HEK293 (cell line): ENCODE results near the gene GCLM.
A peak's percentile ranks its signal among the peaks of the same experiment; 100 is the strongest.

ENCODE experiments used
- CTCF ChIA-PET: fragments of 350-600 bp; formaldehyde crosslinking; extraction: SDS; loops from one replicate; lab custom pipeline; 2021; ENCODE audit warnings: antibody characterized with exemption; lab: Yijun Ruan, JAX
- POLR2A ChIA-PET: fragments of 300-600 bp; formaldehyde crosslinking; extraction: SDS; loops from one replicate; lab custom pipeline; 2020; ENCODE audit warnings: antibody characterized with exemption, inconsistent platforms; lab: Yijun Ruan, JAX
- H3K27ac ChIP-seq: fragments of 200-500 bp; sonication (Bioruptor generic); 2 replicates; pipeline ENCODE4 v1.5.1; 2014; ENCODE audit warnings: low read depth, low read length, control low read depth, inconsistent platforms; ENCODE audit errors: extremely low read depth
- H3K36me3 ChIP-seq, 2 experiments: fragments of 200-500 bp in 1 of 2; sonication (Bioruptor generic) in 1 of 2; 1 replicate in 1 of 2; 2 replicates in 1 of 2; pipeline ENCODE4 v1.5.1; 2014 to 2017; ENCODE audit warnings: inconsistent platforms in 2 of 2, low read length in 2 of 2; ENCODE audit not compliant: control insufficient read depth in 2 of 2, insufficient read depth in 1 of 2
- H3K4me1 ChIP-seq: fragments of 200-500 bp; sonication (Bioruptor generic); 2 replicates; pipeline ENCODE4 v1.5.1; 2014; ENCODE audit warnings: mild to moderate bottlenecking, low read length, inconsistent platforms; ENCODE audit not compliant: control insufficient read depth, insufficient read depth
- H3K4me3 ChIP-seq: 2 replicates; pipeline ENCODE4 v1.5.1; 2011; ENCODE audit warnings: low read depth, mild to moderate bottlenecking, control low read depth, low read length, moderate library complexity
- H3K9me3 ChIP-seq: fragments of 200-500 bp; sonication (Bioruptor generic); 2 replicates; pipeline ENCODE4 v1.5.1; 2014; ENCODE audit warnings: low read depth, low read length, inconsistent platforms; ENCODE audit not compliant: control insufficient read depth, insufficient read depth
- FEZF1 ChIP-seq: fragments of 450-650 bp; formaldehyde crosslinking; IDR thresholded peaks from 2 replicates; pipeline ENCODE4 v1.5.1; 2016; ENCODE audit warnings: missing biosample characterization, missing genetic modification characterization
- OSR2 ChIP-seq: fragments of 450-650 bp; formaldehyde crosslinking; IDR thresholded peaks from 2 replicates; pipeline ENCODE4 v1.5.1; 2016; ENCODE audit warnings: missing biosample characterization, missing genetic modification characterization
- SALL2 ChIP-seq: fragments of 450-650 bp; formaldehyde crosslinking; IDR thresholded peaks from 2 replicates; pipeline ENCODE4 v1.5.0; 2017; ENCODE audit warnings: missing biosample characterization, mild to moderate bottlenecking, missing genetic modification characterization, borderline replicate concordance
- SP7 ChIP-seq: fragments of 450-650 bp; formaldehyde crosslinking; IDR thresholded peaks from 2 replicates; pipeline ENCODE4 v1.5.1; 2016; ENCODE audit warnings: missing biosample characterization, missing genetic modification characterization
- WT1 ChIP-seq: fragments of 450-650 bp; formaldehyde crosslinking; IDR thresholded peaks from 2 replicates; pipeline ENCODE4 v1.5.1; 2016; ENCODE audit warnings: missing biosample characterization, missing genetic modification characterization
- YY2 ChIP-seq: fragments of 450-650 bp; formaldehyde crosslinking; IDR thresholded peaks from 2 replicates; pipeline ENCODE4 v1.5.1; 2016; ENCODE audit warnings: missing biosample characterization, missing genetic modification characterization
- ZBTB17 ChIP-seq: fragments of 450-650 bp; formaldehyde crosslinking; IDR thresholded peaks from 2 replicates; pipeline ENCODE4 v1.5.1; 2016; ENCODE audit warnings: missing biosample characterization, missing genetic modification characterization
- ZBTB20 ChIP-seq: fragments of 450-650 bp; formaldehyde crosslinking; IDR thresholded peaks from 2 replicates; pipeline ENCODE4 v1.5.1; 2016; ENCODE audit warnings: missing biosample characterization, missing genetic modification characterization
- ZFHX2 ChIP-seq: fragments of 450-650 bp; formaldehyde crosslinking; conservative IDR thresholded peaks from 2 replicates; pipeline ENCODE4 v1.5.1; 2016; ENCODE audit warnings: missing biosample characterization, missing genetic modification characterization
- ZNF19 ChIP-seq: fragments of 450-650 bp; formaldehyde crosslinking; IDR thresholded peaks from 2 replicates; pipeline ENCODE4; 2016; ENCODE audit warnings: missing biosample characterization, missing genetic modification characterization, low read depth
- ZNF23 ChIP-seq: fragments of 450-650 bp; formaldehyde crosslinking; IDR thresholded peaks from 2 replicates; pipeline ENCODE4 v1.5.1; 2016; ENCODE audit warnings: missing biosample characterization, missing genetic modification characterization, borderline replicate concordance
- ZNF239 ChIP-seq: fragments of 450-650 bp; formaldehyde crosslinking; IDR thresholded peaks from 2 replicates; pipeline ENCODE4 v1.5.1; 2016; ENCODE audit warnings: missing biosample characterization, missing genetic modification characterization
- ZNF266 ChIP-seq: fragments of 450-650 bp; formaldehyde crosslinking; IDR thresholded peaks from 2 replicates; pipeline ENCODE4 v1.5.1; 2016; ENCODE audit warnings: missing biosample characterization, missing genetic modification characterization, low read depth
- ZNF324 ChIP-seq: fragments of 450-650 bp; formaldehyde crosslinking; IDR thresholded peaks from 2 replicates; pipeline ENCODE4 v1.5.1; 2016; ENCODE audit warnings: missing biosample characterization, missing genetic modification characterization
- ZNF37A ChIP-seq: fragments of 450-650 bp; IDR thresholded peaks from 2 replicates; pipeline ENCODE4 v1.5.1; 2018; ENCODE audit warnings: missing biosample characterization, missing genetic modification characterization
- ZNF398 ChIP-seq: fragments of 450-650 bp; formaldehyde crosslinking; IDR thresholded peaks from 2 replicates; pipeline ENCODE4 v1.5.1; 2017; ENCODE audit warnings: missing biosample characterization, missing genetic modification characterization
- ZNF404 ChIP-seq: fragments of 450-650 bp; formaldehyde crosslinking; IDR thresholded peaks from 2 replicates; pipeline ENCODE4 v1.5.1; 2017; ENCODE audit warnings: missing biosample characterization, missing genetic modification characterization
- ZNF501 ChIP-seq: fragments of 450-650 bp; formaldehyde crosslinking; IDR thresholded peaks from 2 replicates; pipeline ENCODE4 v1.5.1; 2016; ENCODE audit warnings: missing biosample characterization, missing genetic modification characterization
- ZNF549 ChIP-seq: fragments of 450-650 bp; IDR thresholded peaks from 2 replicates; pipeline ENCODE4 v1.5.1; 2018; ENCODE audit warnings: missing biosample characterization, missing genetic modification characterization, mild to moderate bottlenecking, inconsistent platforms, moderate library complexity
- ZNF558 ChIP-seq: fragments of 450-650 bp; formaldehyde crosslinking; IDR thresholded peaks from 2 replicates; pipeline ENCODE4 v1.5.1; 2016; ENCODE audit warnings: missing biosample characterization, missing genetic modification characterization
- ZNF76 ChIP-seq: fragments of 450-650 bp; formaldehyde crosslinking; IDR thresholded peaks from 2 replicates; pipeline ENCODE4; 2016; ENCODE audit warnings: low read depth, missing biosample characterization, missing genetic modification characterization, borderline replicate concordance
- ZNF843 ChIP-seq: fragments of 450-650 bp; formaldehyde crosslinking; IDR thresholded peaks from 2 replicates; pipeline ENCODE4 v1.5.1; 2016; ENCODE audit warnings: missing biosample characterization, missing genetic modification characterization
- TF ChIP-seq, protein P1 (sequence below): fragments of 450-650 bp; formaldehyde crosslinking; IDR thresholded peaks from 2 replicates; pipeline ENCODE4 v1.5.1; 2016; ENCODE audit warnings: missing biosample characterization, missing genetic modification characterization
- TF ChIP-seq, protein P2 (sequence below): fragments of 450-650 bp; formaldehyde crosslinking; IDR thresholded peaks from 2 replicates; pipeline ENCODE4 v1.5.1; 2017; ENCODE audit warnings: missing biosample characterization, missing genetic modification characterization

GCLM gene

DNA sequence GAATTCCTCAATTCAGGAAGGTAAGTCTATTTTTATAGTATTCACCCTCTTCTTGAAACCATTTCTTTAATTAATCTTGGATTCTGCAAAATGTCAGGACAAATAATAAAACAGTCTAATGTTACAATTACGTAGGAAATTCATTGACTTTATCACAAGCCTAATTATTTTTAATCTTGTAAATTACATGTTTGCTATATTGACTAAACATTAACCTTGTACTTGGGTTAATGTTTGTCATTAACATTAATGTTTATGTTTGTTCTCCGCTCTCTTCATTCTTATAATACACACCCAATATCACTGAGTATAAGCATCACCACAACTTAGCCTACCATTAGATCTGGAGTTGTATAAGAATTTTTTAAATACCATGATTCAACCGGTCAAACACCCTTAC is 2.8 kb downstream of the GCLM start:
- H3K4me1 ChIP-seq: peaks cover 25% of the 10 kb centered on the region
- ChIA-PET POLR2A (no interaction called here), CTCF (no interaction called here)
- no peak overlapping the region for H3K4me3 ChIP-seq
- H3K27ac ChIP-seq: no peak overlapping the region
- TF ChIP-seq ZNF239 (tag by site-specific recombination) (no peak), ZNF324 (tag by site-specific recombination) (no peak), ZBTB17 (tag by site-specific recombination) (no peak), ZNF76 (no peak), ZNF549 (tag by site-specific recombination) (no peak), ZNF843 (tag by site-specific recombination) (peak; percentile 70), OSR2 (tag by site-specific recombination) (peak; percentile 36; the same call in 1 of the 2 replicates), ZNF558 (no peak), YY2 (tag by site-specific recombination) (no peak), SP7 (tag by site-specific recombination) (peak; percentile 59), ZNF404 (tag by site-specific recombination) (no peak), ZNF398 (tag by site-specific recombination) (no peak), WT1 (tag by site-specific recombination) (no peak), SALL2 (tag by site-specific recombination) (no peak), ZNF266 (tag by site-specific recombination) (no peak), ZNF37A (no peak), ZNF19 (tag by site-specific recombination) (no peak), ZNF501 (tag by site-specific recombination) (no peak), ZFHX2 (tag by site-specific recombination) (no peak), ZNF23 (tag by site-specific recombination) (no peak), FEZF1 (tag by site-specific recombination) (no peak), ZBTB20 (tag by site-specific recombination) (no peak)
- TF ChIP-seq, protein P1, sequence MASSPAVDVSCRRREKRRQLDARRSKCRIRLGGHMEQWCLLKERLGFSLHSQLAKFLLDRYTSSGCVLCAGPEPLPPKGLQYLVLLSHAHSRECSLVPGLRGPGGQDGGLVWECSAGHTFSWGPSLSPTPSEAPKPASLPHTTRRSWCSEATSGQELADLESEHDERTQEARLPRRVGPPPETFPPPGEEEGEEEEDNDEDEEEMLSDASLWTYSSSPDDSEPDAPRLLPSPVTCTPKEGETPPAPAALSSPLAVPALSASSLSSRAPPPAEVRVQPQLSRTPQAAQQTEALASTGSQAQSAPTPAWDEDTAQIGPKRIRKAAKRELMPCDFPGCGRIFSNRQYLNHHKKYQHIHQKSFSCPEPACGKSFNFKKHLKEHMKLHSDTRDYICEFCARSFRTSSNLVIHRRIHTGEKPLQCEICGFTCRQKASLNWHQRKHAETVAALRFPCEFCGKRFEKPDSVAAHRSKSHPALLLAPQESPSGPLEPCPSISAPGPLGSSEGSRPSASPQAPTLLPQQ (tag by site-specific recombination): no peak
- TF ChIP-seq, protein P2, sequence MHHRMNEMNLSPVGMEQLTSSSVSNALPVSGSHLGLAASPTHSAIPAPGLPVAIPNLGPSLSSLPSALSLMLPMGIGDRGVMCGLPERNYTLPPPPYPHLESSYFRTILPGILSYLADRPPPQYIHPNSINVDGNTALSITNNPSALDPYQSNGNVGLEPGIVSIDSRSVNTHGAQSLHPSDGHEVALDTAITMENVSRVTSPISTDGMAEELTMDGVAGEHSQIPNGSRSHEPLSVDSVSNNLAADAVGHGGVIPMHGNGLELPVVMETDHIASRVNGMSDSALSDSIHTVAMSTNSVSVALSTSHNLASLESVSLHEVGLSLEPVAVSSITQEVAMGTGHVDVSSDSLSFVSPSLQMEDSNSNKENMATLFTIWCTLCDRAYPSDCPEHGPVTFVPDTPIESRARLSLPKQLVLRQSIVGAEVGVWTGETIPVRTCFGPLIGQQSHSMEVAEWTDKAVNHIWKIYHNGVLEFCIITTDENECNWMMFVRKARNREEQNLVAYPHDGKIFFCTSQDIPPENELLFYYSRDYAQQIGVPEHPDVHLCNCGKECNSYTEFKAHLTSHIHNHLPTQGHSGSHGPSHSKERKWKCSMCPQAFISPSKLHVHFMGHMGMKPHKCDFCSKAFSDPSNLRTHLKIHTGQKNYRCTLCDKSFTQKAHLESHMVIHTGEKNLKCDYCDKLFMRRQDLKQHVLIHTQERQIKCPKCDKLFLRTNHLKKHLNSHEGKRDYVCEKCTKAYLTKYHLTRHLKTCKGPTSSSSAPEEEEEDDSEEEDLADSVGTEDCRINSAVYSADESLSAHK: no peak
- no peaks in the 10 kb centered on the region for H3K9me3 ChIP-seq
- H3K36me3 ChIP-seq: no peaks in the 10 kb centered on the region
